NCI-H2029 treated with DMSO at 0.1 percent for 48 hours (cell line): ENCODE measurements around the gene TRPM3.

Experiments used
- DNase-seq: peaks from one replicate; lab custom pipeline; 2025; lab: John Stamatoyannopoulos, UW

Gene TRPM3

DNA sequence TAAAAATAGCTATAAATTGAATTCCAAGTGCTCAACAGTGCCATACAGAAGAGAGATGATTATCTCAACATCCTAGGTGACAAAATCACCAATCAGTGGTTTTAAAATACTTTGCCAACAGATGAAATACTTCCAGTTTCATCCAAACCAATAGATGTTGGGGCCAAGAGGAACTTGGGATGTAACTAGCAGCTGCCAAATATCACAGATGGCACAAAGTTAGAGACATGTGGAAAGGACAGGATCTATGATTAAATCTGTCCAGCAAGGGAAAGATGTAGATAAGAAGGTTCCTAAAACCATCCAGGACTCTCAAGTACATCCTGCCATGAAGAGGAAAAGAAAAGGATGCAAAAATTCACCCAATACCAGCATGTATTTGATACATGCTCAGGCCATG lies 23.8 kb downstream of the TRPM3 start:
- DNase-seq, result no peak

GRCh38 chr9:71096421-71097108 lies 24.9 kb downstream of the TRPM3 start:
- no peak for DNase-seq

- no peak for DNase-seq
Observed at GRCh38 chr9:71094708-71095251, 26.6 kb downstream of the TRPM3 start.

DNA sequence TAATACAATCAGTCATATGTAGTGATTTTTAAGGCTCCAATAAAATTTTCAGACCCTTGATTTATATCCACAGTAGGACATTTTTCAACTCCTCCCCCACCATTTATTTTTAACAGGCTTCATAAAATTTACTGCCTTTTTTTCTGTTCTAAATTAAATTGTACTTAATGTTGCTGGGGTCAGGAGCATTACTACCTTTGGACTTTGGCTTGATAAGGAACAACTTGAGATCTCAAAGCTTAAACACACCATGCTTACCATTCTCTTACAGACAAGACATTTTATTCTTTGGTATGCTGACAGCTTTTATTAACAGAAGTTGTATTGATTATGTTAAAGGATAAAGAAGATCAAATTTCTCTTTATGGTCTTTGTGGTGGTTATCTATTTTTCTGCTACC lies 30.5 kb downstream of the TRPM3 start:
- no peak for DNase-seq

DNA sequence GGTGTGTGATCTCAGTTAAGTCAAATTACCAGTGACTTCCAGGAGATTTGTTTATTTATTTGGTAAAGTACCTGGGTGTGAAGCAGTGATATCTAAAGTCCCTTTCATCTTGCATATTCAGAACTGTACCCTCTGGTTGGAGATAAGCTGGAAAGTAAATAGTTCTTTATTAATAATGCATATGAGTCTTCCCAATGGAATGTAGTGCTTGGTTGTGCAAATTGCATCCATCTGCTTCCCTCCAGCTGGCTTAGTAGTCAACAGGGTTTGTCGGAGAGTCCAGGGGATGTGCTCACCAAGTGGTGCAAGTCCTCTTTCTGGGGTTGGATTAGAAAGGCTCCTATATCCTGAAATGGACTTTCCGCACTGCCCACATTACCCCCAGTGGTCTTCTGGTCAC lies 42.0 kb downstream of the TRPM3 start:
- no peak for DNase-seq

- no peak for DNase-seq
Observed at GRCh38 chr9:71076096-71076495, 45.3 kb downstream of the TRPM3 start.

GRCh38 chr9:71073494-71073893 lies 47.9 kb downstream of the TRPM3 start:
- DNase-seq, result no peak

GRCh38 chr9:71072587-71072986 lies 48.8 kb downstream of the TRPM3 start:
- no peak for DNase-seq

- no peak for DNase-seq
Observed at GRCh38 chr9:71071633-71072032, 49.8 kb downstream of the TRPM3 start.

- no peak for DNase-seq
Observed at GRCh38 chr9:71058660-71059059, 62.8 kb downstream of the TRPM3 start.

- DNase-seq, result no peak
Observed at GRCh38 chr9:71052287-71052686, 69.1 kb downstream of the TRPM3 start.

DNA sequence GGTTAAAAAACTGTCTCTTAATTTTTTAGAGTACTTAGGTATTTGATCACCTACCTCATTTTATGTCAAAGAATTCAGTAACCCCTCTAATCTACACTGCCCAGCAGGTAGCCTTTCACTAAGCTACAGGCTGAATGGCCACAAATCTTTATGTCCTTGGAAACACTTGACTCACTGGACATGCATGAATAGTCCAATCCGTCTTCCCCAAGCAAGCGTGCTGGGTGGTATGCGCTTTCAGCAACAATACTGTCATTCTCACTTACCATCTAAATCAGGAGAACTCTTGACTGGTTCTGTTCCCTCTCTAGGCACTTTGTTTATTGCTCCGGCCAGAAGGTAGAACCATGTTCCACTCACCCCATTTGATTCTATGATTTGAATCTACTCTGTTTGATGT lies 73.1 kb downstream of the TRPM3 start:
- DNase-seq, result no peak

- DNase-seq, result no peak
Observed at GRCh38 chr9:71042448-71042990, 78.9 kb downstream of the TRPM3 start.

- no peak for DNase-seq
Observed at GRCh38 chr9:71037521-71037920, 83.9 kb downstream of the TRPM3 start.

- peak; percentile 31 for DNase-seq
Observed at GRCh38 chr9:71036501-71036900, 84.9 kb downstream of the TRPM3 start.

DNA sequence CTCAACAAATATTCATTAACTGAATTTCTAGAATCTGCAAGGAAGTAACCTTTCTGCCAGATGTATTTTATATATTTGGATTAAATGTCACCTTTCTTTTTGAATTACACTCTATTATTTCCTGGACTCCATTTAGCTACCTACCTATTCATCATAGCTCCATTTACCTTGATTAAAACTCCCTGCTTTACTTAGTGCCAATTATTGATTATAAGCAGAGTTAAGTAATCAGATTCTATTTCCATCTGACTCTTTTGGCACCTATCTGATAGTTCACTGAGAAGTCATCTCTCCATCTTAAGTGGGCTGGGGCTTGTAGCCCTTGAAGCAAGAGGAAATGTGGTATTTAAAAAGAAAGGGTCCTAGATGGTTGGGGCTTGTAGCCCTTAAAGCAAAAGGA lies 88.6 kb downstream of the TRPM3 start:
- no peak for DNase-seq

DNA sequence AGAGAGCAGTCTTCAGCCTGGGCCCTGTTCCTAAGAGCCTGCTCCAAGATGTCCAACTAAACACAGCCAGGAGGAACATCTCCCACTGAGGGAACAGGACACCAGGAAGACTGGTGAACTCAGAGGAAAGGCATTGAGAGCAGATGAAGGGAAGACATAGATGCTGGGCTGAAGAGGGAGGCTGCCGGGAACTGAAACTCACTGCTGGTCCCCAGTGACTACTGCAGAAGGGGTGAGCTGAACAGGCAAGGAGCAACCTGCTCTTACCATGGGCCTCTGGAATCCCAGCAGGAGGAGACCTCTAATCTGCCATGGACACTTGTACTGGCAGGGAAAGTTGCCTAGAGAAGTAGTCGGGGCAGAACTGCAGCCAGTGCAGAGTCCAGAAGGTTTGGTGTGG lies 95.7 kb downstream of the TRPM3 start:
- no peak for DNase-seq

DNA sequence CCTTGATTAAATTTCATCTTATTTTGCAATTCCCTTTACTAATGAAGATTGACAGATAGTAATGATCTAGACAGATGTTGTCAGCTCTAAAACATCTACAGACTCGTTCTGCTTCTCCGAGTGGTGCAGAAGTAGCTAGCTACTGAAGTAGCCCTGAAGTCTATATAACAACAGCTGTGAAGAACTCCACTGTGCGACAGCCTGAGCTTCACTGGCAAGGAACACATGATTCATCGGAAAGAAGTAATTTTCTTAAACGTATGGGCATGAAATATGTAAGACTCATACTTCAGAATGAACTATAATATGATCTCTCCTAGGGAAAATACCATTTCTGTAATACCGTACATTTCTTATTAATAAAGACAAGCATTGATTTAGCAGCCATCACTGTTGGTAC lies 96.2 kb downstream of the TRPM3 start:
- DNase-seq, result no peak

GRCh38 chr9:71010258-71010657 lies 111.2 kb downstream of the TRPM3 start:
- no peak for DNase-seq

- DNase-seq, result no peak
Observed at GRCh38 chr9:71005456-71005855, 116.0 kb downstream of the TRPM3 start.

- DNase-seq, result no peak
Observed at GRCh38 chr9:71004196-71004595, 117.2 kb downstream of the TRPM3 start.

- no peak for DNase-seq
Observed at GRCh38 chr9:71003346-71003745, 118.1 kb downstream of the TRPM3 start.

DNA sequence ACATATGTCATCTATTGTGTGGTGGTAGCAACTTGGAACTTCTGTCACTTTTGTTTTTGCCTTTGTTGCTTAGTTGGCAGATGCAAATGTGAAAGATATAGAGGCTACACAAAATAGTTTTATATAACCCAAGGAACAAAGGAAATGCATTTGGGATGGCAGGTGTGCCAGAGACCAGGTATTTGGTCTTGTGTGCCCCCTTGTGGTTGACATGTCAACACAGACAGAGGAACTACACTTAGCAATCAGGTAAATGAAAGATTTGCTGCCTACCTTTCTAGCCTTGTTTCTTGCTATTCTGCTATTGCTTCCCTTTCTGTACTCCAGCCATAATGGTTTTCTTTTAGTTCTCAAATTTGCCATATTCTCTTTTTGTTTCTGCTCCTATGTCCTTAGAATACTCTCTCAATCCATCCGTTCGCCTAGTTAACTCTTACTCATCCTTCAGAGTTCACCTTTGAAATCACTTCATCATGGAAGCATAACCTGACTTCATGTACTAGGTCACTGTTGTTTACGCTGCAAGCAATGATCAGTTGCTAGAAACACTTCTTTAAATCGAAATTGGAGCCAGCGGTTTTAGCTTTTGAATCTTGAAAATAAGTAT lies 119.5 kb downstream of the TRPM3 start:
- peak; percentile 4 for DNase-seq

DNA sequence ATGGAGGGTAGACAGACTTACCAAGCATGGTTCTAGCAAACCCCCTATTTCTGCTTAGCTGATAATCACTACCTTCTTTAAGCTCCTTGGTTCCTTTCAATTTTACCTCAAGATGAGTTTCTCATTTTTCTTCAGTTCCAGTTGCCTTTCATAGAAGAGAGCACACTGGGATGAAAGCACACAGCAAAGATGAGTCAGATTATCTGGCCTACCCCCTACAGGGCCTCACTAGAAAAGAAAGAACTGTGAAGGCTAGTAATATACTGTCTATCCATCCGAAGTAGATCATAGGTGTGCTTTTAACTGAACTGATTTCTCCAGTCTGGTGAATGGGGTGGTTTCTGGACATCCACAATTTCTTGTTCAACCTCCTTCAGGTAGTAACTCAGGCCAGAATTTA lies 122.5 kb downstream of the TRPM3 start:
- no peak for DNase-seq
